Spleen (tissue), 11 donors: ENCODE measurements around the gene RGS19. TPM values are rescaled to one million over a fixed set of nuclear protein-coding genes. Genes with fewer than 3 reads are reported as not detected.

Source experiments
- DNase-seq: peaks from one replicate; pipeline ENCODE4 v3.0.0-alpha.2; 2020
- H3K27ac ChIP-seq, 8 donors: fragments of 200-600 bp; sonication (generic) in 7 of 8; 1 replicate in 4 of 8; 2 replicates in 4 of 8; pipeline versions ENCODE4 v1.5.0 to v1.8.0; 2016 to 2021; ENCODE audit warnings: inconsistent platforms in 4 of 8, mild to moderate bottlenecking in 4 of 8, moderate library complexity in 1 of 8
- H3K27me3 ChIP-seq, 7 donors: fragments of 200-600 bp; sonication (generic) in 6 of 7; replicated peaks in 1 of 7; 1 replicate in 4 of 7; 2 replicates in 3 of 7; pipeline versions ENCODE4 v1.5.0 to v1.8.0; 2016 to 2021; ENCODE audit warnings: inconsistent platforms in 3 of 7, mild to moderate bottlenecking in 1 of 7
- H3K36me3 ChIP-seq, 6 donors: fragments of 200-600 bp; sonication (generic) in 5 of 6; 1 replicate in 4 of 6; 2 replicates in 2 of 6; pipeline versions ENCODE4 v1.5.0 to v1.8.0; 2016 to 2021; ENCODE audit warnings: inconsistent platforms in 2 of 6
- H3K4me1 ChIP-seq, 6 donors: fragments of 200-600 bp; sonication (generic) in 5 of 6; 1 replicate in 3 of 6; 2 replicates in 3 of 6; pipeline versions ENCODE4 v1.5.0 to v1.8.0; 2016 to 2021; ENCODE audit warnings: inconsistent platforms in 3 of 6
- H3K4me3 ChIP-seq, 8 donors: fragments of 200-600 bp; sonication (generic) in 7 of 8; 1 replicate in 4 of 8; 2 replicates in 4 of 8; pipeline versions ENCODE4 v1.5.0 to v1.8.0; 2016 to 2021; ENCODE audit warnings: inconsistent platforms in 4 of 8, mild to moderate bottlenecking in 4 of 8, moderate library complexity in 2 of 8
- H3K9me3 ChIP-seq, 8 donors: fragments of 200-600 bp; sonication (generic) in 7 of 8; 1 replicate in 4 of 8; 2 replicates in 4 of 8; pipeline versions ENCODE4 v1.5.0 to v1.8.0; 2016 to 2021; ENCODE audit warnings: inconsistent platforms in 4 of 8
- CTCF ChIP-seq, 11 experiments: fragments of 200-600 bp in 7 of 11; fragments of 450-650 bp in 4 of 11; sonication (generic) in 4 of 11; IDR thresholded peaks in 8 of 11; conservative IDR thresholded peaks in 3 of 11; 1 replicate in 7 of 11; 2 replicates in 4 of 11; pipeline versions ENCODE4 v1.4.0 to v1.8.0; 2016 to 2021; ENCODE audit warnings: antibody characterized with exemption in 11 of 11, inconsistent platforms in 4 of 11, mild to moderate bottlenecking in 1 of 11
- POLR2A ChIP-seq, 3 donors: fragments of 450-650 bp; IDR thresholded peaks; one replicate each; pipeline ENCODE4 v1.5.1; 2017; ENCODE audit warnings: antibody characterized with exemption in 3 of 3, mild to moderate bottlenecking in 1 of 3
- POLR2AphosphoS5 ChIP-seq, 3 donors: sonication (generic); formaldehyde crosslinking; IDR thresholded peaks; one replicate each; pipeline ENCODE4 v1.5.1; 2017; ENCODE audit warnings: antibody characterized with exemption in 3 of 3
- WGBS, 5 donors: extraction: QIAGEN DNeasy Blood & Tissue Kit in 3 of 5; methylation state at CpG; one replicate each; pipeline versions ENCODE4 v1.1.5 to v1.1.7; 2013 to 2018; 5-methylcytosine and 5-hydroxymethylcytosine counted together
- intact Hi-C: fragments of 100-400 bp; cut with DNase I; formaldehyde crosslinking; loops from one replicate; pipeline ENCODE4 v1.15.0; 2023; ENCODE audit warnings: low total_unique reads
- polyA plus RNA-seq, 3 donors: library from polyadenylated mRNA; stranded (reverse); fragments of 200-250 nt; gene quantifications; one replicate each; pipeline ENCODE4 v1.2.1, GENCODE V29; 2013
- total RNA-seq, 7 donors: library from RNA; depleted of rRNA in 3 of 7; stranded (reverse); fragments of >200 nt in 3 of 7; fragmentation: NEBNext Ultra II Directional in 4 of 7; extraction: Animal tissue kit (Norgen Biotek cat#: 25700) in 4 of 7; gene quantifications; one replicate each; pipeline versions ENCODE4 v1.1.0 to v1.2.1, GENCODE V29; 2016 to 2021
- donor health status: healthy with polysubstance abuse.
- donor health status: DM: no; HTN: no; CAD: no; lungs with moderate emphysema.
- donor health status: DM: no; HTN: no; CAD: no.
- donor health status: Bipolar disorder and iron deficiency.
- donor health status: healthy.
- donor health status: DM: no; HTN: no; CAD: no.
- donor health status: DM: yes; HTN: yes; CAD: no.

RGS19 gene
- total and polyA plus RNA-seq, 10 donors, result 80.4 to 186 (median 102) TPM

GRCh38 chr20:64049878-64050260 lies 29.4 kb downstream of the RGS19 start:
- no peaks in the 10 kb centered on the region for H3K9me3 ChIP-seq
- 7 to 28% (median 16%) methylated on average over 13 to 16 of the region's 16 CpGs for WGBS, 5 donors
- H3K4me1 ChIP-seq, result peaks cover 5 to 97% (median 65%) of the 10 kb centered on the region in 6 donors
- intact Hi-C loops, result no loop called here
- no peak for TF ChIP-seq POLR2A (IDR thresholded peaks at IDR 0.05)
- TF ChIP-seq CTCF (IDR thresholded peaks at IDR 0.05 in 8 of 11, conservative IDR thresholded peaks at IDR 0.05 in 3 of 11), result no peak
- no peak for TF ChIP-seq POLR2AphosphoS5 (IDR thresholded peaks at IDR 0.05)
- no peak for DNase-seq
- peak overlapping the region in 7 of 8 donors; percentile 0 to 73 (median 44) for H3K4me3 ChIP-seq
- peak overlapping the region; percentile 56 to 91 (median 85) for H3K27ac ChIP-seq
- H3K36me3 ChIP-seq, result peaks cover 0 to 15% (median 0%) of the 10 kb centered on the region in 6 donors
- H3K27me3 ChIP-seq, result peaks cover 0 to 94% (median 30%) of the 10 kb centered on the region in 7 donors

- 1 to 2% (median 1%) methylated on average over 28 to 111 of the region's 111 CpGs for WGBS, 5 donors
- no peaks in the 10 kb centered on the region for H3K9me3 ChIP-seq
- peaks cover 0 to 15% (median 0%) of the 10 kb centered on the region in 6 donors for H3K36me3 ChIP-seq
- intact Hi-C loops, result no loop called here
- peaks cover 5 to 97% (median 63%) of the 10 kb centered on the region in 6 donors for H3K4me1 ChIP-seq
- peak; percentile 84 for DNase-seq
- peak within 1 kb of the TSS; percentile 2 to 73 (median 56) for H3K4me3 ChIP-seq
- TF ChIP-seq POLR2A (IDR thresholded peaks at IDR 0.05), result no peak
- no peak for TF ChIP-seq CTCF (IDR thresholded peaks at IDR 0.05 in 8 of 11, conservative IDR thresholded peaks at IDR 0.05 in 3 of 11)
- TF ChIP-seq POLR2AphosphoS5 (IDR thresholded peaks at IDR 0.05), result peak; percentile 73 to 85 (median 81)
- peak within 1 kb of the TSS; percentile 56 to 91 (median 85) for H3K27ac ChIP-seq
- peaks cover 0 to 91% (median 30%) of the 10 kb centered on the region in 7 donors for H3K27me3 ChIP-seq
Measured at GRCh38 chr20:64049060-64049877, 30.0 kb downstream of the RGS19 start, which contains the start of gene SOX18. SOX18 (minus strand) TSS chr20:64049639; CDS start chr20:64049516, 123 bp downstream.

- intact Hi-C loops, result no loop called here
- peaks cover 0 to 83% (median 30%) of the 10 kb centered on the region in 7 donors for H3K27me3 ChIP-seq
- TF ChIP-seq CTCF (IDR thresholded peaks at IDR 0.05 in 8 of 11, conservative IDR thresholded peaks at IDR 0.05 in 3 of 11) (peak in 1 of 11 experiments; percentile 14), POLR2AphosphoS5 (IDR thresholded peaks at IDR 0.05) (no peak)
- WGBS, 5 donors, result 9 to 30% (median 24%) methylated on average over 29 to 101 of the region's 101 CpGs
- peak overlapping the region in 7 of 8 donors; percentile 20 to 87 (median 69) for H3K27ac ChIP-seq
- peaks cover 0 to 15% (median 0%) of the 10 kb centered on the region in 6 donors for H3K36me3 ChIP-seq
- H3K4me1 ChIP-seq, result peaks cover 5 to 95% (median 58%) of the 10 kb centered on the region in 6 donors
- DNase-seq, result no peak
- H3K4me3 ChIP-seq, result peak overlapping the region; percentile 2 to 73 (median 56)
- H3K9me3 ChIP-seq, result no peaks in the 10 kb centered on the region
Measured at GRCh38 chr20:64048402-64049044, 30.8 kb downstream of the RGS19 start.
